Keratinocyte (primary cell): ENCODE measurements around the gene TTC28. TPM values are rescaled to one million over a fixed set of nuclear protein-coding genes. Genes with fewer than 3 reads are reported as not detected.

Experiments
- DNase-seq: peaks from one replicate; pipeline ENCODE4 v3.0.0-alpha.2; 2011; ENCODE audit warnings: low read depth, missing footprints, low spot score
- FAIRE-seq: peaks from 2 replicates; lab custom pipeline; 2011; peaks lifted over from hg19 to GRCh38; lab: Jason Lieb, UNC
- H2AFZ ChIP-seq: 2 replicates; pipeline ENCODE4 v1.6.0; 2012; ENCODE audit warnings: low read length, control low read depth, inconsistent platforms; ENCODE audit not compliant: control insufficient read depth
- H3K27ac ChIP-seq: 2 replicates; pipeline ENCODE4 v1.5.1; 2011; ENCODE audit warnings: low read length; ENCODE audit not compliant: control insufficient read depth, insufficient read depth
- H3K27me3 ChIP-seq: 3 replicates; pipeline ENCODE4 v1.6.0; 2011; ENCODE audit warnings: low read length; ENCODE audit not compliant: control insufficient read depth, insufficient read depth; ENCODE audit errors: extremely low read depth
- H3K36me3 ChIP-seq, 2 experiments: 2 replicates in 1 of 2; 3 replicates in 1 of 2; pipeline ENCODE4 v1.5.1; 2011; ENCODE audit warnings: low read length in 2 of 2, mild to moderate bottlenecking in 1 of 2; ENCODE audit not compliant: control insufficient read depth in 2 of 2, insufficient read depth in 2 of 2; ENCODE audit errors: extremely low read depth in 1 of 2
- H3K4me1 ChIP-seq: 3 replicates; pipeline ENCODE4 v1.5.1; 2011; ENCODE audit warnings: low read length; ENCODE audit not compliant: control insufficient read depth, insufficient read depth; ENCODE audit errors: extremely low read depth
- H3K4me2 ChIP-seq: 3 replicates; pipeline ENCODE4 v1.6.0; 2011; ENCODE audit warnings: low read depth, low read length; ENCODE audit not compliant: control insufficient read depth, insufficient read depth; ENCODE audit errors: extremely low read depth
- H3K4me3 ChIP-seq, 3 experiments: fragments of 200-600 bp in 1 of 3; sonication (generic) in 1 of 3; 2 replicates in 2 of 3; 3 replicates in 1 of 3; pipeline ENCODE4 v1.5.1; 2011 to 2016; ENCODE audit warnings: low read length in 3 of 3, mild to moderate bottlenecking in 3 of 3, control low read depth in 2 of 3, inconsistent platforms in 1 of 3, low read depth in 1 of 3, mixed read lengths in 1 of 3, mixed run types in 1 of 3, moderate library complexity in 1 of 3; ENCODE audit not compliant: control insufficient read depth in 2 of 3, insufficient read depth in 2 of 3; ENCODE audit errors: extremely low read depth in 1 of 3
- H3K79me2 ChIP-seq: 2 replicates; pipeline ENCODE4 v1.6.0; 2012; ENCODE audit warnings: low read length; ENCODE audit not compliant: control insufficient read depth, insufficient read depth
- H3K9ac ChIP-seq: 3 replicates; pipeline ENCODE4 v1.6.0; 2011; ENCODE audit warnings: low read length; ENCODE audit not compliant: control insufficient read depth, insufficient read depth; ENCODE audit errors: extremely low read depth
- H3K9me1 ChIP-seq: 3 replicates; pipeline ENCODE4 v1.6.0; 2011; ENCODE audit warnings: low read length; ENCODE audit not compliant: control insufficient read depth, insufficient read depth; ENCODE audit errors: extremely low read depth
- H3K9me3 ChIP-seq: 2 replicates; pipeline ENCODE4 v1.5.1; 2012; ENCODE audit warnings: low read depth, low read length; ENCODE audit not compliant: control insufficient read depth
- H4K20me1 ChIP-seq: 3 replicates; pipeline ENCODE4 v1.6.0; 2011; ENCODE audit warnings: low read length; ENCODE audit not compliant: control insufficient read depth, insufficient read depth; ENCODE audit errors: extremely low read depth
- EZH2 ChIP-seq: IDR thresholded peaks from one replicate; pipeline ENCODE4 v1.6.1; 2012; ENCODE audit warnings: inconsistent platforms, mild to moderate bottlenecking, low read length, moderate library complexity
- dilution Hi-C: fragments of 300-500 bp; cut with MboI; formaldehyde crosslinking; loops from one replicate; pipeline ENCODE4 v1.7.0; 2020; ENCODE audit warnings: low sequenced_read_pairs; ENCODE audit not compliant: extremely low pct_ligation_motif_present
- polyA plus RNA-seq, 5 experiments: library from polyadenylated mRNA; depleted of rRNA in 3 of 5; stranded (reverse) in 3 of 5; stranded (forward) in 1 of 5; unstranded in 1 of 5; fragments of >200 nt; gene quantifications; 1 replicate in 1 of 5; 2 replicates in 3 of 5; 3 replicates in 1 of 5; pipeline versions ENCODE4 v1.2.1 to v1.2.3, GENCODE V29; 2011 to 2012; ENCODE audit warnings: missing spikeins in 2 of 5, low read depth in 1 of 5, low replicate concordance in 1 of 5
- TF ChIP-seq, protein P1 (sequence below), 3 experiments: IDR thresholded peaks in 1 of 3; conservative IDR thresholded peaks in 1 of 3; optimal IDR thresholded peaks in 1 of 3; 2 replicates in 2 of 3; 3 replicates in 1 of 3; pipeline versions ENCODE3 to v1.5.1; 2011; ENCODE audit warnings: low read length in 3 of 3, mild to moderate bottlenecking in 3 of 3, moderate library complexity in 2 of 3, control low read depth in 1 of 3, inconsistent platforms in 1 of 3; ENCODE audit not compliant: insufficient read depth in 2 of 3; ENCODE audit errors: extremely low read depth in 1 of 3

Gene TTC28
- polyA plus RNA-seq, 1 donor (not counting 4 experiments of a cell fraction or from before 2014, with no cell fraction given), result 0.66 TPM

DNA sequence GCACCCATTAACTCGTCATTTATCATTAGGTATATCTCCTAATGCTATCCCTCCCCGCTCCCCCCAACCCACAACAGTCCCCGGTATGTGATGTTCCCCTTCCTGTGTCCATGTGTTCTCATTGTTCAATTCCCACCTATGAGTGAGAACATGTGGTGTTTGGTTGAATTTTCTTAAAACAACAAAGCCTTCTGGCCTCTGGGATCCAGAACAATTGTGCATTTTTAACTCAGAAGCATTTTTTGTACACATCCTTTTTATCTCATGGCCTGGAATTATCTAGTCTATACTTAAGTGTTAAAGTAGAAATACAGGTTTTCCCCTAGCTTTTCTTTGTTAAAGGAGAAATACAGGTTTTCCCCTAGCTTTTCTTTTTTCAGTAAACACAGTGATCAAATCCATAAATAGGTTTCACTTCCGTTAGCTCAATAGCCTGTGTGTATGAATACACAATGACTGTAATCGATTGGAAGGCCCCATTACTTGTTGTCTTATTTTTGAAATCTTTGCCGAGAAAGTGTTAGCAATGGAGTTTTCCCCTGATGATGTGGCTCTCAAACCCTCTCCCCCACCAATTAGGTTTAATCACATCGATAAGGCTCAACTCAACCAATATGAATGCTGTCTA lies 635.0 kb downstream of the TTC28 start:
- DNase-seq (no peak), FAIRE-seq (no peak)
- Histone ChIP-seq H3K27ac (no peak overlapping the region), H3K9me3 (no peaks in the 10 kb centered on the region), H3K4me3 (no peak overlapping the region), H3K4me1 (no peaks in the 10 kb centered on the region), H3K9ac (no peak overlapping the region), H3K79me2 (no peaks in the 10 kb centered on the region), H2AFZ (no peak overlapping the region), H3K27me3 (no peaks in the 10 kb centered on the region), H3K4me2 (no peak overlapping the region), H4K20me1 (no peaks in the 10 kb centered on the region), H3K36me3 (no peaks in the 10 kb centered on the region), H3K9me1 (peaks cover 2% of the 10 kb centered on the region)
- TF ChIP-seq, protein P1, sequence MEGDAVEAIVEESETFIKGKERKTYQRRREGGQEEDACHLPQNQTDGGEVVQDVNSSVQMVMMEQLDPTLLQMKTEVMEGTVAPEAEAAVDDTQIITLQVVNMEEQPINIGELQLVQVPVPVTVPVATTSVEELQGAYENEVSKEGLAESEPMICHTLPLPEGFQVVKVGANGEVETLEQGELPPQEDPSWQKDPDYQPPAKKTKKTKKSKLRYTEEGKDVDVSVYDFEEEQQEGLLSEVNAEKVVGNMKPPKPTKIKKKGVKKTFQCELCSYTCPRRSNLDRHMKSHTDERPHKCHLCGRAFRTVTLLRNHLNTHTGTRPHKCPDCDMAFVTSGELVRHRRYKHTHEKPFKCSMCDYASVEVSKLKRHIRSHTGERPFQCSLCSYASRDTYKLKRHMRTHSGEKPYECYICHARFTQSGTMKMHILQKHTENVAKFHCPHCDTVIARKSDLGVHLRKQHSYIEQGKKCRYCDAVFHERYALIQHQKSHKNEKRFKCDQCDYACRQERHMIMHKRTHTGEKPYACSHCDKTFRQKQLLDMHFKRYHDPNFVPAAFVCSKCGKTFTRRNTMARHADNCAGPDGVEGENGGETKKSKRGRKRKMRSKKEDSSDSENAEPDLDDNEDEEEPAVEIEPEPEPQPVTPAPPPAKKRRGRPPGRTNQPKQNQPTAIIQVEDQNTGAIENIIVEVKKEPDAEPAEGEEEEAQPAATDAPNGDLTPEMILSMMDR (optimal IDR thresholded peaks at IDR 0.05 in 1 of 3, IDR thresholded peaks at IDR 0.05 in 1 of 3, conservative IDR thresholded peaks at IDR 0.05 in 1 of 3; ENCODE audit: extremely low read depth in 1 of 3, insufficient read depth in 2 of 3, low read length in 3 of 3), result no peak
- no peak for TF ChIP-seq EZH2
- dilution Hi-C loops, result no loop called here

DNA sequence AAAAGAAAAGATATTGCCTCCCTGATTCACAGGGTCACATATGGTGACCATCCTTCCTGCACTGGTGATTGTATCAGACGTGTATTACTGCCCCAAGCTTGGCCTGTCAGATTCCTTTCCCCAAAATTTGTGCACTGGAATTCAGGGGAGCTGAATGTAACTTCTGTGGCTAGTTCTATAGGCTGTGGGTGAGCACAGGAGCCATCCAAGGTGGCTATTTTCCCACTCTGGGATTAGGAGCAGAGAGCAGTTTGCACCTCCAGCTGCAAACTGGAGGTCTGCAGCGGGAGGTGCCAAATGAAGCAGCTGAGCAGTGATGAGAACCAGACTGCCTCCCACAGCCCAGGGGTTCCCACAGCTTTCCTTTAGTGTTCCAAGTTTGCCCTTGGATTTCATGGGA lies 636.4 kb downstream of the TTC28 start:
- H3K9me3 ChIP-seq, result no peaks in the 10 kb centered on the region
- no peaks in the 10 kb centered on the region for H3K4me1 ChIP-seq
- H3K27ac ChIP-seq, result no peak overlapping the region
- no peaks in the 10 kb centered on the region for H3K27me3 ChIP-seq
- H3K4me3 ChIP-seq, result no peak overlapping the region
- no peak overlapping the region for H2AFZ ChIP-seq
- TF ChIP-seq EZH2, result no peak
- TF ChIP-seq, protein P1 (optimal IDR thresholded peaks at IDR 0.05 in 1 of 3, IDR thresholded peaks at IDR 0.05 in 1 of 3, conservative IDR thresholded peaks at IDR 0.05 in 1 of 3; ENCODE audit: extremely low read depth in 1 of 3, insufficient read depth in 2 of 3, low read length in 3 of 3), result no peak
- H3K36me3 ChIP-seq, result no peaks in the 10 kb centered on the region
- FAIRE-seq (no peak), DNase-seq (no peak)
- H3K79me2 ChIP-seq, result no peaks in the 10 kb centered on the region
- H4K20me1 ChIP-seq, result no peaks in the 10 kb centered on the region
- H3K9me1 ChIP-seq, result peaks cover 2% of the 10 kb centered on the region
- dilution Hi-C loops, result no loop called here
- H3K4me2 ChIP-seq, result no peak overlapping the region
- no peak overlapping the region for H3K9ac ChIP-seq
